PC-9 (cell line): ENCODE measurements around the gene FCHO2. TPM values are rescaled to one million over a fixed set of nuclear protein-coding genes. Genes with fewer than 3 reads are reported as not detected.
A peak's percentile ranks its signal among the peaks of the same experiment; 100 is the strongest.

Experiments used
- BruUV-seq: library from RNA; stranded (reverse); fragments of 400-500 nt; replicated peaks from 2 replicates; lab custom pipeline; 2021; lab: Mats Ljungman, UMichigan
- CTCF ChIA-PET: fragments of 300-600 bp; sonication (Branson Sonifier 250); formaldehyde crosslinking; loops from one replicate; lab custom pipeline; 2022; ENCODE audit warnings: antibody characterized with exemption; lab: Charles Lee
- POLR2A ChIA-PET: fragments of 300-600 bp; sonication (Branson Sonifier 250); formaldehyde crosslinking; loops from one replicate; lab custom pipeline; 2022; ENCODE audit warnings: antibody characterized with exemption; ENCODE audit not compliant: unreplicated experiment; lab: Charles Lee
- DNase-seq, 2 experiments: peaks; one replicate each; pipeline versions ENCODE4 v3.0.0 to v3.0.0-alpha.2; 2015 to 2022; ENCODE audit warnings: mixed read lengths in 1 of 2
- H2AFZ ChIP-seq: fragments of 200-600 bp; sonication (generic); 2 replicates; pipeline ENCODE4 v1.8.1; 2017; ENCODE audit warnings: antibody characterized with exemption
- H3F3A ChIP-seq: fragments of 200-600 bp; sonication (generic); 2 replicates; pipeline ENCODE4 v1.8.1; 2017; ENCODE audit warnings: antibody characterized with exemption, mild to moderate bottlenecking, low read depth; ENCODE audit not compliant: insufficient read depth
- H3K27ac ChIP-seq: fragments of 200-600 bp; sonication (generic); 2 replicates; pipeline ENCODE4 v1.6.1; 2016; ENCODE audit warnings: mixed run types
- H3K27me3 ChIP-seq: fragments of 200-600 bp; sonication (generic); 2 replicates; pipeline ENCODE4 v1.6.1; 2016; ENCODE audit warnings: low read depth, mixed run types; ENCODE audit not compliant: insufficient read depth
- H3K36me3 ChIP-seq: fragments of 200-600 bp; sonication (generic); 2 replicates; pipeline ENCODE4 v1.6.1; 2016; ENCODE audit warnings: low read depth, mixed run types
- H3K4me1 ChIP-seq: fragments of 200-600 bp; sonication (generic); replicated peaks from 2 replicates; pipeline ENCODE4 v1.6.1; 2016; ENCODE audit warnings: mixed run types; ENCODE audit not compliant: insufficient read depth
- H3K4me2 ChIP-seq: fragments of 200-600 bp; sonication (generic); 2 replicates; pipeline ENCODE4 v1.6.1; 2017; ENCODE audit warnings: mixed run types
- H3K4me3 ChIP-seq: fragments of 200-600 bp; sonication (generic); 2 replicates; pipeline ENCODE4 v1.6.1; 2016; ENCODE audit warnings: mixed run types
- H3K79me2 ChIP-seq: fragments of 200-600 bp; sonication (generic); 2 replicates; pipeline ENCODE4 v1.6.1; 2017; ENCODE audit warnings: low read depth, mixed run types
- H3K9me2 ChIP-seq: fragments of 200-600 bp; sonication (generic); 2 replicates; pipeline ENCODE4 v1.8.1; 2017; ENCODE audit warnings: mild to moderate bottlenecking; ENCODE audit not compliant: insufficient read depth
- H3K9me3 ChIP-seq: fragments of 200-600 bp; sonication (generic); 2 replicates; pipeline ENCODE4 v1.8.1; 2016; ENCODE audit warnings: low read depth; ENCODE audit not compliant: insufficient read depth
- H4K20me1 ChIP-seq: fragments of 200-600 bp; sonication (generic); 2 replicates; pipeline ENCODE4 v1.8.1; 2017; ENCODE audit not compliant: insufficient read depth
- CTCF ChIP-seq: fragments of 200-600 bp; sonication (generic); conservative IDR thresholded peaks from 2 replicates; pipeline ENCODE4 v1.6.1; 2017; ENCODE audit warnings: mixed run types, antibody characterized with exemption, mild to moderate bottlenecking, moderate library complexity
- EZH2 ChIP-seq: fragments of 200-600 bp; sonication (generic); IDR thresholded peaks from 2 replicates; pipeline ENCODE4 v1.8.0; 2017; ENCODE audit warnings: antibody characterized with exemption, low read depth
- intact Hi-C: fragments of 100-400 bp; cut with micrococcal nuclease; formaldehyde crosslinking; loops from one replicate; pipeline ENCODE4 v1.10.0; 2022; ENCODE audit not compliant: unreplicated experiment
- total RNA-seq: library from RNA; stranded (reverse); gene quantifications from 2 replicates; pipeline ENCODE4 v1.2.3, GENCODE V29; 2021

The FCHO2 gene
- total RNA-seq, 1 experiment from 2014 or later, result 26.1 TPM

GRCh38 chr5:73135021-73135420, 179.2 kb downstream of the FCHO2 start:
- CTCF ChIA-PET, result no interaction called here
- H3K27me3 ChIP-seq, result no peaks in the 10 kb centered on the region
- no peaks in the 10 kb centered on the region for H4K20me1 ChIP-seq
- no peaks in the 10 kb centered on the region for H3K36me3 ChIP-seq
- no TSS peak for BruUV-seq
- H3K27ac ChIP-seq, result no peak overlapping the region
- H3K4me1 ChIP-seq, result no peaks in the 10 kb centered on the region
- no peaks in the 10 kb centered on the region for H3K9me3 ChIP-seq
- TF ChIP-seq CTCF (no peak), EZH2 (no peak)
- H3K4me3 ChIP-seq, result no peak overlapping the region
- no peaks in the 10 kb centered on the region for H3F3A ChIP-seq
- H2AFZ ChIP-seq, result no peak overlapping the region
- no peaks in the 10 kb centered on the region for H3K79me2 ChIP-seq
- no peak overlapping the region for H3K4me2 ChIP-seq
- POLR2A ChIA-PET, result no interaction called here
- DNase-seq, result no peak
- H3K9me2 ChIP-seq, result no peaks in the 10 kb centered on the region
- intact Hi-C loops, result loop anchor here (5.0 kb wide), 1 partner anchor 317 kb away; no protein-coding TSS in a partner anchor

- POLR2A ChIA-PET, result no interaction called here
- H3K9me2 ChIP-seq, result no peaks in the 10 kb centered on the region
- CTCF ChIA-PET, result no interaction called here
- intact Hi-C loops, result loop anchor here (5.0 kb wide), 1 partner anchor 317 kb away; no protein-coding TSS in a partner anchor
- no peak overlapping the region for H3K4me2 ChIP-seq
- no peaks in the 10 kb centered on the region for H3F3A ChIP-seq
- H3K27me3 ChIP-seq, result no peaks in the 10 kb centered on the region
- H2AFZ ChIP-seq, result no peak overlapping the region
- H3K4me3 ChIP-seq, result no peak overlapping the region
- no peak overlapping the region for H3K27ac ChIP-seq
- no peaks in the 10 kb centered on the region for H3K9me3 ChIP-seq
- no peaks in the 10 kb centered on the region for H3K4me1 ChIP-seq
- TF ChIP-seq CTCF (peak; percentile 71), EZH2 (no peak)
- H3K36me3 ChIP-seq, result no peaks in the 10 kb centered on the region
- DNase-seq, result peak in 1 of 2 experiments; percentile 17
- H3K79me2 ChIP-seq, result no peaks in the 10 kb centered on the region
- no TSS peak for BruUV-seq
- no peaks in the 10 kb centered on the region for H4K20me1 ChIP-seq
Observed at GRCh38 chr5:73135429-73136054, 179.7 kb downstream of the FCHO2 start.

- no peaks in the 10 kb centered on the region for H4K20me1 ChIP-seq
- no peaks in the 10 kb centered on the region for H3K9me3 ChIP-seq
- no peak for DNase-seq
- H3K9me2 ChIP-seq, result no peaks in the 10 kb centered on the region
- H2AFZ ChIP-seq, result no peak overlapping the region
- CTCF ChIA-PET, result no interaction called here
- no peak overlapping the region for H3K4me3 ChIP-seq
- no peak overlapping the region for H3K27ac ChIP-seq
- no peaks in the 10 kb centered on the region for H3K4me1 ChIP-seq
- H3K4me2 ChIP-seq, result no peak overlapping the region
- TF ChIP-seq EZH2 (no peak), CTCF (no peak)
- H3F3A ChIP-seq, result no peaks in the 10 kb centered on the region
- H3K27me3 ChIP-seq, result no peaks in the 10 kb centered on the region
- BruUV-seq, result no TSS peak
- POLR2A ChIA-PET, result no interaction called here
- H3K79me2 ChIP-seq, result no peaks in the 10 kb centered on the region
- H3K36me3 ChIP-seq, result no peaks in the 10 kb centered on the region
- intact Hi-C loops, result loop anchor here (5.0 kb wide), 1 partner anchor 316 kb away; no protein-coding TSS in a partner anchor
Observed at GRCh38 chr5:73136055-73136562, 180.3 kb downstream of the FCHO2 start.
